Nucleus accumbens (tissue), 56 donors: Measurements from ENCODE around the gene RALBP1.

Experiments
- DNase-seq, 56 donors: peaks; one replicate each; lab custom pipeline; 2025; lab: John Stamatoyannopoulos, UW

The RALBP1 gene

GRCh38 chr18:9578306-9578705, 103.0 kb downstream of the RALBP1 start:
- DNase-seq: no peak

GRCh38 chr18:9581667-9582066, 106.4 kb downstream of the RALBP1 start:
- DNase-seq: no peak

- no peak for DNase-seq
Observed at GRCh38 chr18:9586814-9587213, 111.5 kb downstream of the RALBP1 start.
